Lung microvascular endothelial cell (primary cell): Measurements from ENCODE around the gene PNMA3. TPM values are rescaled to one million over a fixed set of nuclear protein-coding genes. Genes with fewer than 3 reads are reported as not detected.
A peak's percentile ranks its signal among the peaks of the same experiment; 100 is the strongest.
"Not testable (repeated sequence)": the region's sequence is repeated elsewhere in the genome, so short reads cannot be mapped to it uniquely, and the experiment has no call there.

ENCODE experiments used
- DNase-seq, 2 donors: peaks; one replicate each; pipeline versions ENCODE4 v3.0.0 to v3.0.0-alpha.2; 2010; ENCODE audit warnings: low read depth in 2 of 2
- total RNA-seq: library from RNA; depleted of rRNA; stranded (reverse); fragments of >200 nt; gene quantifications from 2 replicates; pipeline ENCODE4 v1.2.1, GENCODE V29; 2014

Gene PNMA3
- total RNA-seq, 1 donor from 2014 or later, result not detected

DNA sequence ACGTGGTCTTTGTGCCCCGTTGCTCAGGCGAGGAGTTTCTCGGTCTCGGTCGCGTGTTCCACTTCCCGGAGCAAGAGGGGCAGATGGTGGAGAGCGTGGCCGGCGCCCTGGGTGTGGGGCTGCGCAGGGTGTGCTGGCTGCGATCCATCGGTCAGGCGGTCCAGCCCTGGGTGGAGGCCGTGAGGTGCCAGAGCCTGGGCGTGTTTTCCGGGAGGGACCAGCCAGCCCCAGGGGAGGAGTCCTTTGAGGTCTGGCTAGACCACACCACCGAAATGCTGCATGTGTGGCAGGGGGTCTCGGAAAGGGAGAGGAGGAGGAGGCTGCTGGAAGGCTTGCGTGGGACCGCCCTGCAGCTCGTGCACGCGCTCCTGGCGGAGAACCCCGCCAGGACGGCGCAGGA lies 17.1 kb downstream of the PNMA3 start:
- DNase-seq, result not testable (repeated sequence)

DNA sequence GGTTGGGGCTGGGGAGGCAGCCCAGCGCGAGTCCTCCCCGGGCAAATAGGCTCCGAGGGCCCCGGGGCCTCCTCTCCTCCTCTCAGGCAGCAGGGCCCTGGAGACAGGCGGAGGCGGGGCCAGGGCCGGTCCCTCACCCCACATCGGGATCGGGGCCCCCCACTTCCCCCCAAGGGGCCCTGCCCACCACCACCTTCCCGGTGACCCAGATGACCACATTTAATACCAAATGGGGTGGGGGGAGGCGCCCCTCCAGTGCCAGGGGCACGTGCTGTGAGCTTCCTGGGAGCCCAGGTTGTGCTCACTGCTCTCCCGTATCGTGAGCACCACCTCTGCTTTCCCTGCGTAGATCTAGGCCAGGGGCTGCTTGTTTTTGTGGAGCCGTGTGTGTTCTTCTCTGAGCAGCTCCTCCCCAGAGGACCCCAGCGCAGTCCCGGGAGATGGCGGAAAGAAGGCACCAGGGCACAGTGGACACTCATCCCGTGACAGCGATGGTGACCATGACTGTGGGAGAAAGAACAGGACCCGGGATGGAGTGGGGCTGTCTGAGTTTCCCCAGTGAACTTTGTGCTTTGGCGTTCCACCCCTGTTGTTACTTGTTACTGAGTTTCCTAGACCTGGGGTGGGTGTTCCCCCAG lies 18.1 kb downstream of the PNMA3 start:
- DNase-seq, result no peak

DNA sequence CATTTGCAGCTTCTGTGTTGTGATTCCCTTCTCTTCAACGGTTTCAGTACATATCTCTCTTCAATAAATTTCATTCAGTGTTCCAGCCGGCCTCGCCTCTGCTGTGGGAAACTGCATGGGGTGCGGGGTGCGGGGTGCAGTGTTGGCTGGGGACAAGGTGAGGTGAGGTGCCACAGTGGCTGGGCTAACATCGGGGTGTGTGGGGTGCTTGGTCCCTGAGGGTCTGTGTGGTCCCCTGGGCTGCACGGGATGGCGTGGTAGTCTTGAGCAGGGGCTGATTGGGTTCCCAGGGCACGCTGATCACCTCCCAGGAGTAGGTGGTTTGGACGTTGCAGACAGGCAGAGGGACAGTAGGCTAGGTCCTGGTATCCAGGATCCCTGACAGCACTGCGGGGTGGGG lies 18.7 kb downstream of the PNMA3 start:
- DNase-seq, result no peak

DNA sequence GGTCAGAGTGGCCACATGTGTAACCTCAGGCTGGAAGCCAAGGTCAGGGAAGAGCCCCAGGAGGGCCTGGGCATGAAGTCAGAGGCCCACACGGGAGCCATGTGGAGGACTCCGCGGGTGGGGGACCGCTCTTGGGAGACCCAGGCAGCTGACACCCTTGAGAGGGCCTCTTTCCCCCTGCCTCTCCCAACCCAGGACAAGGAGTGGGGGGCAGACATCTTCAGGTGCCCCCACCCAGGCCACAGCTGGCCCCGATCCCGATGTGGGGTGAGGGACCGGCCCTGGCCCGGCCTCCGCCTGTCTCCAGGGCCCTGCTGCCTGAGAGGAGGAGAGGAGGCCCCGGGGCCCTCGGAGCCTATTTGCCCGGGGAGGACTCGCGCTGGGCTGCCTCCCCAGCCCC lies 19.1 kb downstream of the PNMA3 start:
- DNase-seq, result no peak

DNA sequence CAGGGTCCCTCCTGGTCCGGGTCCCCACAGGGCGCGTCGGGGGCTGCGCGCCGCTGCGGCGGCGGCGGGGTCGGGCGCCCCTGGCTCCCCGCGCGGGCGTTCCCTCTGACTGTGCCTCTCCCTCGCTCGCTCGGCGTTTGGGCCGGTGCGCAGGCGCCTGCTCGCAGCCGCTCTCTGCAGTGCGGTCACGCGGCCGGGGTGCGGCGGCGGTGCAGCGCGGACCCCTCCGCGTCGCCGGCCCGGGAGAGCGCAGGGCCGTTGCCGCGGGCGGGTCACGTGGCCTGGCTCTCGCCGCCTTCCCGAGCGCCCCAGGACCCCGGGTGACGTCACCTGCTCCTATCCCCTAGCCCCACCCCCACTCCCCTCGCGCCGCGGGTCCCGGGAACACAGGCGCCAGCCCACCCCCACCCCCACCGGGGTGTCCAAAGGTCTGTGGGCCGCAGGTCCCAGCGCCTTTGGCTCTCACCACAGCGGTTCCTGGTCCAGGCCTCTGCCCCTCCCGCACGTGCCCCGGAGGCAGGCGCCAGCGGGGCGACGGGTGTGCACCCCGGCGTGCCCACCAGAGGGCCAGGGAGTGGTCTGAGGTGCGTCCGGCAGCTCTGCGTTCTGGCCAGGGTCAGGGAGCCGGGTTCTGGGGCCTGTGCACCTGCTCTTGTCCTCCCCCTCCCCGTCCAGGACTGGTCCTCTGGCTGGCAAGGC lies 21.3 kb downstream of the PNMA3 start:
- not testable (repeated sequence) for DNase-seq

DNA sequence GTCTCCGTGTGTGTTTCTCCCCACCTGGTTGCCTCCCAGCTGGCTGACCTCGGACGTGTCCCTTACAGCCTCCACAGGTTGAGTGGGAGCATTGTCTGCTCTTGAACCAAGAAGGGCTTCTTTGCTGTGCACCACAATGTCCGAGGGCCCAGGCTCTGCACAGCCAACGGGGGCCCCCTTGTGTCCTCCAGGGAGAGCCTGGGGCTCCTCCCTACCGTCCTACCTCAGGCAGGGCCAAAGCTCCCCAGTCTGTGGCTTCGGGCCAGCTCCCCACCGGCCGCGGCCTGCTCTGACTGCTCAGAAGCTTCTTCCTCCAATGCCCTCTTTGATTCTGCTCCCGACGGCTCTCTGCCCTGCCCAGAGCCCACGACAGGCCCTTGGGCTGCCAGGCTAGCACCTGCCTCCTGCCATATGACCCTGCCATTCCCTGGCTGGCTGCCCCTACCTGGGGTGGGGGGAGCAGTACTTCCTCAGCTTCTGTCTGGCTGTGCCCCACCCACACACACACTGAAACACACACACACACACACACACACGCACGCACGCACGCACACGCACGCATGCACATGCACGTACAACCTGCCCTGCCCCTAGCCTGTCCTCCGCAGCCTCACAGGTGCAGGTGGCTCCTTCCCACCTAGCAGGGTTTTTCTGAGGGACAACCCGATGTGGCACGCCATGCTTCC lies 27.1 kb downstream of the PNMA3 start:
- not testable (repeated sequence) for DNase-seq

DNA sequence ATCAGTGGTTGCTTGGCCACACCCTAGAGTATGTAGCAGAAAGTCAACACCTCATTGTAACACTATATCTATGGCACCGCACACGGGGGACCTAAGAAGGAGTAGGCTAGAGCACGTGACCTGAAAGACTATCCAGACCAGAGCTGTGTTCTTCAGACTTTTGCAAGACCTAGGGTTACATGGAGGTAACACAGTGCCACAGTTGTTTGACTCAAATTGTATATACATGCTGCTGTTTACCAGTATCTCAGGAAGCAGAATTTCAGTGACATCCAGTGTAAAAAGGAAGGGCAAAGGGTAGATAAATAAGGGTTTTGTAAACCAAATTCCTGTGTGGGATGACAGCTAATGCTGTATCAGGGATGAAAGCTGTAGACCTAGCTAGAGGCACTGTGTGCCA lies 46.1 kb downstream of the PNMA3 start:
- peak in 1 of 2 donors; percentile 8 for DNase-seq

DNA sequence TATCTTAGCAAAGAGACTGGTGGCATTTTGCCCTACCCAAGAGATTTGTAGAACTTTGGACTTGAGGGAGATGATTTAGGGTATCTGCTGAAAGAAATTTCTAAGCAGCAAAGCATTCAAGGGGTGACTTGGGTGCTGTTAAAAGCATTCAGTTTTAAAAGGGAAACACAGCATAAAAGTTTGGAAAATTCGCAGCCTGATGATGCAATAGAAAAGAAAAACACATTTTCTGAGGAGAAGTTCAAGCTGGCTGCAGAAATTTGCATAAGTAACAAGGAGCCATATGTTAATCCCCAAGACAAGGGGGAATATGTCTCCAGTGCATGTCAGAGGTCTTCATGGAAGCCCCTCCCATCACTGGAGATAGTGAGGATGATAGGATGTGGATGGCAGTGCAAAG lies 48.7 kb downstream of the PNMA3 start:
- not testable (repeated sequence) for DNase-seq

DNA sequence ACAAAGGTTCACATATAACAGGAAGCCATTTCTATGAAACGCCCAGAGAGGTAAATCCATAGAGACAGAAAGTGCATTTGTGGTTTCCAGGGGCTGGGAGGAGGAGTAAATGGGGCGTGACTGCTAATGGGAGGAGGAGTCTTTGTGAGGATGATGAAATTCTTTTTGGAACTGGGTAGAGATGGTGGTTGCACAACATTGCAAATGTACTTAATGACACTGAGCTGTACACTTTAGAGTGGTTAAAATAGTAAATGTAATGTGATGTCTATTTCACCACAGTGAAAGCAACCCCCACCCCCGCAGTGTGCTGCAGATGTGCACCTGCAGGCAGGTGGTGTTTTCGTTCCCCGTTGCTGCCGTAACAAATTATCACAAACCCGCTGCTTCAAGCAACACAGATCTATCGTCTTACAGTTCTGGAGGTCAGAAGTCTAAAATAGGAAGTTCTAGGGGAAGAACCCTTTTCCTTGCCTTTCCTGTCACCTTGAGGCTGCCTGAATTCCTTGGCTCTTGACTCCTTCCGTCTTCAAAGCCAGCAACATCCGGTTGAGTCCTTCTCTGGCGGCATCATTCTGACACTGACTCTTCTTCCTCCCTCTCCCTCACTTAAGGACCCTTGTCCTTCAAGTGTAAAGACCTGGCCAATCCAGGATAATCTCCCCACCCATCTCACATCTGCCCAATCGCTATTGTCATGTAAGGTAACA lies 50.0 kb downstream of the PNMA3 start:
- not testable (repeated sequence) for DNase-seq

Other genes starting within 250 kb of the PNMA3 start
- 14.6 and 15.9 TPM in 2 replicates for gene CETN2, start 225.7 kb upstream of the PNMA3 start, total RNA-seq
- gene NSDHL, start 225.4 kb upstream of the PNMA3 start, total RNA-seq, result 13.7 and 14.2 TPM in 2 replicates
- 4.0 and 9.2 TPM in 2 replicates for gene ZNF185, start 158.4 kb upstream of the PNMA3 start, total RNA-seq
- not detected in 2 replicates for gene PNMA5, start 62.4 kb upstream of the PNMA3 start, total RNA-seq
- gene PNMA6A, start 16.0 kb downstream of the PNMA3 start, total RNA-seq, result 1.1 and 1.6 TPM in 2 replicates
- not detected in 2 replicates for gene MAGEA1, start 122.8 kb downstream of the PNMA3 start, total RNA-seq